Caco-2 (cell line): ENCODE measurements around the gene CNIH1. TPM values are rescaled to one million over a fixed set of nuclear protein-coding genes. Genes with fewer than 3 reads are reported as not detected.

Experiments used
- BruUV-seq: library from RNA; stranded (reverse); fragments of 400-500 nt; replicated peaks from 2 replicates; lab custom pipeline; 2021; lab: Mats Ljungman, UMichigan
- CTCF ChIA-PET: fragments of 300-600 bp; sonication (Branson Sonifier 250); formaldehyde crosslinking; loops from one replicate; lab custom pipeline; 2022; ENCODE audit warnings: antibody characterized with exemption; lab: Charles Lee
- POLR2A ChIA-PET: fragments of 300-600 bp; sonication (Branson Sonifier 250); formaldehyde crosslinking; loops from one replicate; lab custom pipeline; 2022; ENCODE audit warnings: antibody characterized with exemption; lab: Charles Lee
- DNase-seq, 2 experiments: peaks; one replicate each; pipeline versions ENCODE4 v3.0.0 to v3.0.0-alpha.2; 2020 to 2022
- H3K27me3 ChIP-seq: replicated peaks from 2 replicates; pipeline ENCODE4 v1.6.0; 2011; ENCODE audit warnings: low read length; ENCODE audit not compliant: control insufficient read depth, insufficient read depth
- H3K36me3 ChIP-seq: 2 replicates; pipeline ENCODE4 v1.5.1; 2011; ENCODE audit warnings: low read length; ENCODE audit not compliant: control insufficient read depth, insufficient read depth
- H3K4me1 ChIP-seq: fragments of 250-450 bp; sonication (Bioruptor Pico); 2 replicates; pipeline ENCODE4 v1.5.1; 2020; ENCODE audit warnings: mild to moderate bottlenecking
- H3K4me3 ChIP-seq: 2 replicates; pipeline ENCODE4 v1.5.1; 2011; ENCODE audit warnings: low read depth, mild to moderate bottlenecking, control low read depth, low read length
- H3K9me3 ChIP-seq: fragments of 250-450 bp; sonication (Bioruptor Pico); 2 replicates; pipeline ENCODE4 v1.5.1; 2020; ENCODE audit warnings: mild to moderate bottlenecking, moderate library complexity
- H3K27ac Mint-ChIP-seq: one replicate; pipeline ENCODE4 v1.8.0; 2022; ENCODE audit warnings: mixed read lengths; ENCODE audit not compliant: unreplicated experiment
- H3K27me3 Mint-ChIP-seq: one replicate; pipeline ENCODE4 v1.8.0; 2022; ENCODE audit warnings: mixed read lengths; ENCODE audit not compliant: insufficient read depth, unreplicated experiment
- H3K36me3 Mint-ChIP-seq: one replicate; pipeline ENCODE4 v1.8.0; 2022; ENCODE audit warnings: mild to moderate bottlenecking, mixed read lengths; ENCODE audit not compliant: insufficient read depth, unreplicated experiment
- H3K4me1 Mint-ChIP-seq: one replicate; pipeline ENCODE4 v1.8.0; 2022; ENCODE audit warnings: low read depth, mixed read lengths; ENCODE audit not compliant: unreplicated experiment
- H3K4me3 Mint-ChIP-seq: one replicate; pipeline ENCODE4 v1.8.0; 2022; ENCODE audit warnings: mild to moderate bottlenecking, moderate library complexity, mixed read lengths; ENCODE audit not compliant: unreplicated experiment
- H3K9me3 Mint-ChIP-seq: one replicate; pipeline ENCODE4 v1.8.0; 2022; ENCODE audit warnings: mixed read lengths; ENCODE audit not compliant: unreplicated experiment
- intact Hi-C: fragments of 100-400 bp; cut with micrococcal nuclease; formaldehyde crosslinking; loops from one replicate; pipeline ENCODE4 v1.10.0; 2022; ENCODE audit not compliant: unreplicated experiment
- total RNA-seq: library from RNA; stranded (reverse); gene quantifications from 2 replicates; pipeline ENCODE4 v1.2.3, GENCODE V29; 2022
- TF ChIP-seq, protein P1 (sequence below), 2 experiments: fragments of 200-600 bp in 1 of 2; IDR thresholded peaks; 1 replicate in 1 of 2; 2 replicates in 1 of 2; pipeline versions ENCODE4 v1.5.1 to v1.8.0; 2011 to 2022; ENCODE audit warnings: antibody characterized with exemption in 1 of 2, control low read depth in 1 of 2, inconsistent platforms in 1 of 2, low read depth in 1 of 2, low read length in 1 of 2, mild to moderate bottlenecking in 1 of 2, moderate library complexity in 1 of 2; ENCODE audit not compliant: insufficient read depth in 1 of 2, severe bottlenecking in 1 of 2, unreplicated experiment in 1 of 2

Gene CNIH1
- total RNA-seq, 1 experiment from 2014 or later, result 164 TPM

- intact Hi-C loops, result no loop called here
- H3K27me3 ChIP-seq, result no peaks in the 10 kb centered on the region
- no TSS peak for BruUV-seq
- Mint-ChIP-seq H3K4me1 (peaks cover 7% of the 10 kb centered on the region), H3K27me3 (no peaks in the 10 kb centered on the region), H3K27ac (no peak overlapping the region), H3K4me3 (no peak overlapping the region), H3K36me3 (no peaks in the 10 kb centered on the region), H3K9me3 (no peaks in the 10 kb centered on the region)
- CTCF ChIA-PET, result interaction anchor here (0.8 kb wide), 1 partner anchor 19 kb away, joined by 3 read pairs; the partner anchor contains the start of gene CDKN3
- TF ChIP-seq, protein P1, sequence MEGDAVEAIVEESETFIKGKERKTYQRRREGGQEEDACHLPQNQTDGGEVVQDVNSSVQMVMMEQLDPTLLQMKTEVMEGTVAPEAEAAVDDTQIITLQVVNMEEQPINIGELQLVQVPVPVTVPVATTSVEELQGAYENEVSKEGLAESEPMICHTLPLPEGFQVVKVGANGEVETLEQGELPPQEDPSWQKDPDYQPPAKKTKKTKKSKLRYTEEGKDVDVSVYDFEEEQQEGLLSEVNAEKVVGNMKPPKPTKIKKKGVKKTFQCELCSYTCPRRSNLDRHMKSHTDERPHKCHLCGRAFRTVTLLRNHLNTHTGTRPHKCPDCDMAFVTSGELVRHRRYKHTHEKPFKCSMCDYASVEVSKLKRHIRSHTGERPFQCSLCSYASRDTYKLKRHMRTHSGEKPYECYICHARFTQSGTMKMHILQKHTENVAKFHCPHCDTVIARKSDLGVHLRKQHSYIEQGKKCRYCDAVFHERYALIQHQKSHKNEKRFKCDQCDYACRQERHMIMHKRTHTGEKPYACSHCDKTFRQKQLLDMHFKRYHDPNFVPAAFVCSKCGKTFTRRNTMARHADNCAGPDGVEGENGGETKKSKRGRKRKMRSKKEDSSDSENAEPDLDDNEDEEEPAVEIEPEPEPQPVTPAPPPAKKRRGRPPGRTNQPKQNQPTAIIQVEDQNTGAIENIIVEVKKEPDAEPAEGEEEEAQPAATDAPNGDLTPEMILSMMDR (IDR thresholded peaks at IDR 0.05; ENCODE audit: insufficient read depth in 1 of 2, low read depth in 1 of 2, low read length in 1 of 2, severe bottlenecking in 1 of 2, unreplicated experiment in 1 of 2), result no peak
- H3K4me3 ChIP-seq, result no peak overlapping the region
- POLR2A ChIA-PET, result no interaction called here
- no peaks in the 10 kb centered on the region for H3K36me3 ChIP-seq
- H3K9me3 ChIP-seq, result no peaks in the 10 kb centered on the region
- DNase-seq, result no peak
- H3K4me1 ChIP-seq, result no peaks in the 10 kb centered on the region
Measured at GRCh38 chr14:54377501-54377900, 63.7 kb downstream of the CNIH1 start.

DNA sequence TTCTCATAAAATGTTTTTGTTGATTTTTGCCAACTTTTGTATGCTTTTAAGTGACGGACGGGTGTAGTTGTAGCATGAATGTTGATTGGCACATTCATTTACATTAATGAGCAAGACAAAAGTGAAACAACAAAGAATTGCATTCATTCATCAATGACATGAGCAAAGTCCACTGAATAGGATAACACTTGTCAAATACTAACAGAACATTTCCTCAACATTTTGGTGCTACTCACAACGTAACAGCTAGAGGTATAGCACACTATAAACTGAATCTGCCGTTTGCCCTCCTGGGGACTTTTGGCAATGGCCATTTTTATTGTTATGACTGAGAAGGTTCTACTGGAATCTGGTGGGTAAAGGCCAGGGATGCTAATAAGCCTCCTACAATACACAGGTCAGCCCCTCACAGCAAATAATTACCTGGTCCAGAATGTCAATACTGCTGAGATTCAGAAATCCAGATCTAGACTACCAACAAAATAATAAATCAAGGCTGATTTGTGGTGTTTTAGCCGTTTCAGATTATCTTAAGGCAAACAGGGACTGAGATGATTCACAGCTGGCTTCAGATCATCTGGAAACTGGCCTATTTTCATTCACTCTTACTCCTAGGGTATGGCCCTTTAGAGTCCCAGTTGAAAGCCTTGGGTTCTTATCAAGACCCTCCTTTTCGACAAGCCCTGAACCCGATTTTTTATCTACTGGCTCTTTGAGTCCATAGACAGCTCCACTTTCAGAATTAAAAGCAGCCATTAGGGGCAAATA, 66.9 kb downstream of the CNIH1 start:
- intact Hi-C loops, result no loop called here
- no TSS peak for BruUV-seq
- H3K36me3 Mint-ChIP-seq, result no peaks in the 10 kb centered on the region
- ChIA-PET POLR2A (no interaction called here), CTCF (interaction anchor here (0.8 kb wide), 1 partner anchor 12 kb away, joined by 3 read pairs; no protein-coding TSS in a partner anchor)
- H3K27ac Mint-ChIP-seq, result no peak overlapping the region
- Histone ChIP-seq H3K36me3 (no peaks in the 10 kb centered on the region), H3K4me1 (peaks cover 7% of the 10 kb centered on the region), H3K4me3 (no peak overlapping the region), H3K27me3 (no peaks in the 10 kb centered on the region), H3K9me3 (no peaks in the 10 kb centered on the region)
- TF ChIP-seq, protein P1 (IDR thresholded peaks at IDR 0.05; ENCODE audit: insufficient read depth in 1 of 2, low read depth in 1 of 2, low read length in 1 of 2, severe bottlenecking in 1 of 2, unreplicated experiment in 1 of 2), result no peak
- no peaks in the 10 kb centered on the region for H3K9me3 Mint-ChIP-seq
- DNase-seq, result no peak
- no peaks in the 10 kb centered on the region for H3K27me3 Mint-ChIP-seq
- H3K4me1 Mint-ChIP-seq, result peaks cover 7% of the 10 kb centered on the region
- H3K4me3 Mint-ChIP-seq, result no peak overlapping the region

Other genes starting within 250 kb of the CNIH1 start
- 64.9 and 83.0 TPM in 2 replicates for gene CDKN3, start 44.4 kb downstream of the CNIH1 start, total RNA-seq
- gene GMFB, start 47.6 kb upstream of the CNIH1 start, total RNA-seq, result 65.5 and 67.4 TPM in 2 replicates
- 12.0 and 12.3 TPM in 2 replicates for gene CGRRF1, start 68.5 kb upstream of the CNIH1 start, total RNA-seq
- gene SAMD4A, start 125.8 kb upstream of the CNIH1 start, total RNA-seq, result 60.4 and 60.8 TPM in 2 replicates